Natural killer cell (primary cell): ENCODE data around the gene EFCAB6. TPM values are rescaled to one million over a fixed set of nuclear protein-coding genes. Genes with fewer than 3 reads are reported as not detected.

Source experiments
- ATAC-seq, 3 donors: fragments of 150-1000 bp in 2 of 3; fragments of 200-7000 bp in 1 of 3; cut with Tn5 transposase; 1 replicate in 1 of 3; 2 replicates in 2 of 3; pipeline ENCODE4 v1.10.0; 2021; ENCODE audit warnings: mild to moderate bottlenecking in 2 of 3, moderate library complexity in 2 of 3
- DNase-seq, 2 donors: peaks; one replicate each; pipeline versions ENCODE4 v3.0.0 to v3.0.0-alpha.2; 2013 to 2021; ENCODE audit warnings: mixed read lengths in 1 of 2
- H3K27ac ChIP-seq: one replicate; pipeline ENCODE4 v1.5.1; 2013; ENCODE audit warnings: mild to moderate bottlenecking, low read length
- H3K27me3 ChIP-seq: one replicate; pipeline ENCODE4 v1.6.1; 2013; ENCODE audit warnings: low read length; ENCODE audit not compliant: control insufficient read depth, insufficient read depth
- H3K36me3 ChIP-seq: one replicate; pipeline ENCODE4 v1.6.1; 2013; ENCODE audit warnings: low read length; ENCODE audit not compliant: control insufficient read depth, insufficient read depth
- H3K4me1 ChIP-seq: one replicate; pipeline ENCODE4 v1.6.1; 2013; ENCODE audit warnings: low read length; ENCODE audit not compliant: control insufficient read depth, insufficient read depth
- H3K4me3 ChIP-seq: one replicate; pipeline ENCODE4 v1.5.1; 2013; ENCODE audit warnings: low read length
- H3K9me3 ChIP-seq: one replicate; pipeline ENCODE4 v1.6.1; 2013; ENCODE audit warnings: low read length; ENCODE audit not compliant: control insufficient read depth, insufficient read depth
- H3K27ac Mint-ChIP-seq, 2 donors: one replicate each; pipeline ENCODE4 v1.8.0; 2022; ENCODE audit warnings: mild to moderate bottlenecking in 2 of 2, mixed read lengths in 2 of 2, moderate library complexity in 1 of 2
- H3K27me3 Mint-ChIP-seq, 2 donors: one replicate each; pipeline ENCODE4 v1.8.0; 2022; ENCODE audit warnings: low read depth in 2 of 2, mixed read lengths in 2 of 2
- H3K36me3 Mint-ChIP-seq: one replicate; pipeline ENCODE4 v1.8.0; 2022; ENCODE audit warnings: mixed read lengths
- H3K4me1 Mint-ChIP-seq, 2 donors: one replicate each; pipeline ENCODE4 v1.8.0; 2022; ENCODE audit warnings: mixed read lengths in 2 of 2
- H3K4me3 Mint-ChIP-seq: one replicate; pipeline ENCODE4 v1.8.0; 2022; ENCODE audit warnings: mild to moderate bottlenecking, moderate library complexity, mixed read lengths
- H3K9me3 Mint-ChIP-seq, 2 donors: one replicate each; pipeline ENCODE4 v1.8.0; 2022; ENCODE audit warnings: mixed read lengths in 2 of 2
- CTCF ChIP-seq: fragments of 200-600 bp; IDR thresholded peaks from one replicate; pipeline ENCODE4 v1.8.0; 2022; ENCODE audit warnings: antibody characterized with exemption
- WGBS: methylation state at CpG from one replicate; pipeline ENCODE4 v1.1.7; 2013; ENCODE audit warnings: missing lambda C conversion rate; ENCODE audit not compliant: insufficient coverage; 5-methylcytosine and 5-hydroxymethylcytosine counted together
- intact Hi-C: fragments of 100-400 bp; cut with micrococcal nuclease; formaldehyde crosslinking; loops from one replicate; pipeline ENCODE4 v1.14.2; 2022
- total RNA-seq, 4 donors: library from RNA; stranded (reverse); fragments of 120-200 nt in 1 of 4; gene quantifications; one replicate each; pipeline versions ENCODE4 v1.2.3 to v1.2.4, GENCODE V29; 2013 to 2022

The EFCAB6 gene
- total RNA-seq, 3 donors from 2014 or later (not counting 1 experiment from before 2014, with no cell fraction given): 0.23 to 0.35 (median 0.26) TPM

GRCh38 chr22:43824724-43825420 lies 12.8 kb upstream of the EFCAB6 start:
- Mint-ChIP-seq H3K9me3 (no peaks in the 10 kb centered on the region), H3K36me3 (no peaks in the 10 kb centered on the region), H3K27ac (no peak overlapping the region), H3K4me3 (no peak overlapping the region), H3K4me1 (no peaks in the 10 kb centered on the region), H3K27me3 (peaks cover 23 to 24% of the 10 kb centered on the region in 2 donors)
- WGBS: 89% methylated on average over 26 of the region's 26 CpGs
- intact Hi-C loops: no loop called here
- Histone ChIP-seq H3K4me1 (no peaks in the 10 kb centered on the region), H3K4me3 (no peak overlapping the region), H3K9me3 (no peaks in the 10 kb centered on the region), H3K36me3 (no peaks in the 10 kb centered on the region), H3K27me3 (no peaks in the 10 kb centered on the region), H3K27ac (no peak overlapping the region)
- TF ChIP-seq CTCF: no peak
- DNase-seq (no peak), ATAC-seq (no peak)

GRCh38 chr22:43823911-43824665 lies 12.0 kb upstream of the EFCAB6 start:
- whole genome bisulfite sequencing: 76% methylated on average over 10 of the region's 17 CpGs
- H3K9me3 Mint-ChIP-seq: no peaks in the 10 kb centered on the region
- peaks cover 23 to 27% of the 10 kb centered on the region in 2 donors for H3K27me3 Mint-ChIP-seq
- no peak overlapping the region for H3K4me3 Mint-ChIP-seq
- H3K36me3 Mint-ChIP-seq: no peaks in the 10 kb centered on the region
- H3K27ac ChIP-seq: no peak overlapping the region
- intact Hi-C loops: no loop called here
- no peak overlapping the region for H3K4me3 ChIP-seq
- no peaks in the 10 kb centered on the region for H3K4me1 Mint-ChIP-seq
- no peaks in the 10 kb centered on the region for H3K27me3 ChIP-seq
- no peaks in the 10 kb centered on the region for H3K36me3 ChIP-seq
- no peak for DNase-seq
- no peak for ATAC-seq
- no peak for TF ChIP-seq CTCF
- no peaks in the 10 kb centered on the region for H3K4me1 ChIP-seq
- no peaks in the 10 kb centered on the region for H3K9me3 ChIP-seq
- no peak overlapping the region for H3K27ac Mint-ChIP-seq

GRCh38 chr22:43823353-43823908 lies 11.3 kb upstream of the EFCAB6 start:
- no peak for DNase-seq
- H3K9me3 Mint-ChIP-seq: no peaks in the 10 kb centered on the region
- no peak overlapping the region for H3K4me3 ChIP-seq
- H3K4me3 Mint-ChIP-seq: no peak overlapping the region
- H3K4me1 ChIP-seq: no peaks in the 10 kb centered on the region
- no peak overlapping the region for H3K27ac ChIP-seq
- H3K27me3 ChIP-seq: no peaks in the 10 kb centered on the region
- no peaks in the 10 kb centered on the region for H3K4me1 Mint-ChIP-seq
- 87% methylated on average over 13 of the region's 13 CpGs for WGBS
- no peaks in the 10 kb centered on the region for H3K36me3 ChIP-seq
- no peak for TF ChIP-seq CTCF
- intact Hi-C loops: no loop called here
- ATAC-seq: no peak
- H3K36me3 Mint-ChIP-seq: no peaks in the 10 kb centered on the region
- no peaks in the 10 kb centered on the region for H3K9me3 ChIP-seq
- peaks cover 23 to 27% of the 10 kb centered on the region in 2 donors for H3K27me3 Mint-ChIP-seq
- no peak overlapping the region for H3K27ac Mint-ChIP-seq
